8988T (cell line): ENCODE data around the gene TMC8.

Source experiments
- DNase-seq: peaks from one replicate; pipeline ENCODE4 v3.0.0; 2011

Gene TMC8

GRCh38 chr17:78110363-78111015, 20.1 kb upstream of the TMC8 start:
- DNase-seq = no peak

GRCh38 chr17:78111016-78111726, 19.4 kb upstream of the TMC8 start:
- no peak for DNase-seq

DNA sequence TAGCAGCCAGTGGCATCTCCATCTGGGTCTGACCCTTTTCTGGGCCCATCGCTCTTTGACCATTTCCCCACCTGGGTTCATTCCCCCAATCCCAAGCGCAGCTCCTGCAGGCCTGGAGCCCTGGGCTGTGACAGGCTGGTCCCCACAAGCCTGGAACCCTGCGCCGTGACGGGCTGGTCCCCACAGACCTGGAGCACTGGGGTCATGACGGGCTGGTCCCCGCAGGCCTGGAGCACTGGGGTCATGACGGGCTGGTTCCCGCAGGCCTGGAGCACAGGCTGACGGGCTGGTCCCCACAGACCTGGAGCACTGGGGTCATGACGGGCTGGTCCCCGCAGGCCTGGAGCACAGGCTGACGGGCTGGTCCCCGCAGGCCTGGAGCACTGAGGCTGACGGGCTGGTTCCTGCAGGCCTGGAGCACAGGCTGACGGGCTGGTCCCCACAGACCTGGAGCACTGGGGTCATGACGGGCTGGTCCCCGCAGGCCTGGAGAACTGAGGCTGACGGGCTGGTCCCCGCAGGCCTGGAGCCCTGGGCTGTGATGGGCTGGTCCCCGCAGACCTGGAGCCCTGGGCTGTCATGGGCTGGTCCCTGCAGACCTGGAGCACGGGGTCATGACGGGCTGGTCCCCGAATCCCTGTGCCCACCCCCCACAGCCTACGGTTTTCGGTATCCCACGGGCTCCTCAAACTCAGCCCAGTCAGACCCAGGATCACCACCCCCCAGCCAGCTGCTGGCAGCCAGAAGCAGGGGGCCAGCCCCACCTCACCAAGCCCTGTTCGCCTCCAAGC, 18.6 kb upstream of the TMC8 start:
- no peak for DNase-seq

DNA sequence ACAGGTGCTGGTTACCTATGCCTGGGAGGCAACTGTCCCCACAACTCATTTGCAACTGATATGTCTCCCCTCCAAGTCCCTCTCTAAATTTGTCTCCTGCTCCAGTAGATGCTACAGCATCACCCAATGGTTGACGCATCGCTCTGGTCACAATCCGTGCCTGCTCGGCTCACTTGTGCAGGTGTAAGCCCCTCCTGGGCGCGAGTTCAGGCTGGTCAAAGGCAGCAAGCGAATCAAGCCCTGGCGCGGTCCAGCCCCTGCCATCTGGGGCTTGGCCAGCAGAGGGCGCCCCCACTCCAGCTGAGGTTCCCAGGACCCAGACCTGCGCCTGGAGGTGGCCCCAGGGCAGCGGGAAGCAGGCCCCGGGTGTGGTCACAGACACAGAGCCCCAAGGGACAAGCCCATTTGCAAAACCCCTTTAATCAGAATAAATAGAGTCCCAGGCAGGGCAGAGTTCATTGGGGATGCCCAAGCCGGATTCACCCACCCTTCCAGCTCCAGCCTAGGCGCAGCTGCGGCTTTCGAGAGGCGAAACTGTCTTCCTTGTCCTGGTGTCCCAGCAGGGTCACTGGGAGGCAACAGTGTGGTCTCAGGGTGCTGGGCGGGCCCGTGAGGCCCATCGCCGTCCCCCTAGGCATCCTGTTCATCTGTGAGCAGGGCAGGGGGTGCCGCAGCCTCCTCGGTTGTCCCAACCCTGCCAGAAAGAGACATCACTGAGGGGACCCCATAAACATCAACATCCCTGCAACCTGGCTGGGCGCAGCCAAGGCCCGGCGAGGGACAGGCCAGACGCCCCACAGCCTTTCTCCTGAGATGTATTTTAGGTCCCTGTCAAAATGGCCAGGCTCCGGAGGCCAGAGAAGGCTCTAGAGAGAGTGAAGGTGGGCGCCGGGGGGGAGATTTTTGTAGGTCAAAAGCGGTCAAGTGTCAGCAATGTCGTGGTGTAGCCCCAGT, 17.8 kb upstream of the TMC8 start:
- peak; percentile 92 for DNase-seq

DNA sequence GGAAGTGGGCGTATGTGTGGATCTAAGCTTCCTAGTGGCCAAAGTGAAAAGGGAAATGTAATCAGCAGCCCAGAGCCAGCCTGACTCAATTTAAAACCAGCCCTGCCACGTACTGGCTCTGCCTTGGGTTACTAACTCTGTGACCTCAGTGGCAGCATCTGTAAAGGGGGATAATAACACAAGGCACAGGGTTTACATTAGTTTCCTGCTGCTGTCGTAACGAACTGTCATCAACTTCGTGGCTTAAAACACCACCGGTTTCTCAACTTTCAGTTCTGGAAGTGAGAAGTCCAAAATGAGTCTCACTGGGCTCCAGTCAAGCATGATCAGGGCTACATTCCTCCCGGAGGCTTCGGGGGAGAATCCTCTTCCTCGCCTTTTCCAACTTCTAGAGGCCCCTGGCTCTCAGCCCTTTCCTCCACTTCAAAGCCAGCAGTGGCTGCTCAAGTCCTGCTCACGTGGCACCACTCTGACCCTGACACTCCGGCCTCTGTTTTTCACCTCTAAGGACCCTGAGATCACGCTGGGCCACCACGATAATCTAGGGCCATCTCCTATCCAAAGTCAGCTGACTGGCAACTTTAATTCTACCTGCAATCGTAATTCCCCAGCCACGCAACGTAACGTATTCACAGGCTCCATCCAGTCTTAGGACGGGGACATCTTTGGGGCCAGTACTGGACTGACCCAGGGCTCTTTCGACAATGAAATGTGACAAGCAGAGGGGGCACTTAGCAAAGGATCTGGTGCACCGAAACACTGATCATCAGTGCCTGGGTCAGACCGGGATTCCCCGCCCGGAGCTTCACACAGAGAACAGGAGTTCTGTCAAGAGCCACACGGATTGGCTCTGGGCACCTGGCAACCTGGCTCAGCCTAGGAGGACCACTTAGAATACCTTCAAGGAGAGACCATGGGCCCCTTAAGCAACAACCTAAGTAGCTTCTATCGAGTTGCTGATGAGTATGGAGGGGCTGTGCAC, 16.5 kb upstream of the TMC8 start:
- DNase-seq = no peak

- DNase-seq = peak; percentile 4
These were observed 15.5 kb upstream of the TMC8 start for GRCh38 chr17:78114831-78115723.

- DNase-seq = peak; percentile 8
These were observed 14.8 kb upstream of the TMC8 start for GRCh38 chr17:78115803-78116202.

GRCh38 chr17:78116411-78116810, 14.2 kb upstream of the TMC8 start:
- no peak for DNase-seq

DNA sequence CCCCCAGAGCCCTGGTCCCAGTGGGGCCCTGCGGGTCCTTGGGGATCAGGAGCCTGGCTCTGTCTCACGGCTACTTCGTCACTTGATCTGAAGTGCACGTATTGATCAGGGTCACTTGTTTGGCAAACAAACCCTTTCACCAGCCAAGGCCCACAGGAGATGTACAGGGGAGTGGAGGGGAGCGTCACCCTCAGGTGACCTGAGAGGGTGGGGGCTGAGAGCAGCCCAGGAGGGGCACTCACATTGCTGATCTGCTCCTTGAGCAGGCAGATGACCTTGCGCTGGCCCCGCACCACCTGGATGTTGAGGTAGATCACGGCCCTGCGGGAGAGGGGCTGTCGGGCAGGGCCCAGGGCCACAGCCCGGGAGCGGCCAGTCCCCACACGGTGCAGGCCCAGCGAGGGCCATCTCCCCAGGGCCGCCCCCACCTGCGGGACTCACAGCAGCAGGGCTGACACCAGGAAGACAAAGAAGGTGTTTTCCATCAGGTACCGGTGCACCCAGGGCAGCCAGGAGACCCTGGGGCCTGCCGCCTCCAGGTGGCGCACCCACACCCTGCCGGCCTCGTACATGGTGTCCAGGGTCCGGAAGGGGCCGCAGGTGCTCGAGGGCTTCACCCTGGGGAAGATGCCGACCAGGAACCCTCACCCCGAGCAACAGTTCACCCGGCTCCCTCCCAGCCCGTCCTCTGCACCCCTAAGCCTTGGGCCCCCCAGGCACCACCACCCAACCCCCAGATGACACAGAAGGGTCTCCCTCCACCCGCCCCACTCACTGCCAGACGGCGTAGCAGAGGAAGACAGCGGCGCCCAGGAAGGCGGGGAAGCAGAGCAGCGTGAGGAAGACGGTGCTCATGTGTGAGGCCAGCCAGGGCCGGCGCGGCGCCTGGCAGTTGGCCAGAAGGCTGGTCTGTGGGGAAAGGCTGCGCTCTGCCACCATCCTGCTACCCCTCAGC, 13.3 kb upstream of the TMC8 start:
- no peak for DNase-seq

GRCh38 chr17:78118801-78119241, 11.8 kb upstream of the TMC8 start:
- no peak for DNase-seq

DNA sequence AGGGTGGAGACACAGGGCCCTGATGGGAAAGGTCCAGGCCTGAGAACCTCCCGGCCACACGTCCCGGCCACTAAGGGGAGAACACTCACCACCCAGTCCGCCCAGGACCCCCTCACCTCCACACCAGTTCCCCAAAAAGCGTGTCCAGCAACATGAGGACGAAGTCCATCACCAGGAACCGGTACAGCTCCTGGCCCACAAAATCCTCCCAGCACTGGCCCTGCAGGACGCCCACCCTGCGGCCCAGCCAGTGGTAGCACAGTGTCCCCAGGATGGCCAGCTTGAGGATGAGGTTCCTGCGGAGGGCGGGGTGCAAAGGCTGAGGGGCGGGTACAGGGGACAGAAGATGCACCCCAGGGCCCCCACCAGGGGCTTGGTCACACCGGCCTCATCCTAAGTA, 10.0 kb upstream of the TMC8 start:
- no peak for DNase-seq

- DNase-seq = no peak
These were observed 9.4 kb upstream of the TMC8 start for GRCh38 chr17:78120971-78121800.

- no peak for DNase-seq
These were observed 8.8 kb upstream of the TMC8 start for GRCh38 chr17:78121801-78122215.

DNA sequence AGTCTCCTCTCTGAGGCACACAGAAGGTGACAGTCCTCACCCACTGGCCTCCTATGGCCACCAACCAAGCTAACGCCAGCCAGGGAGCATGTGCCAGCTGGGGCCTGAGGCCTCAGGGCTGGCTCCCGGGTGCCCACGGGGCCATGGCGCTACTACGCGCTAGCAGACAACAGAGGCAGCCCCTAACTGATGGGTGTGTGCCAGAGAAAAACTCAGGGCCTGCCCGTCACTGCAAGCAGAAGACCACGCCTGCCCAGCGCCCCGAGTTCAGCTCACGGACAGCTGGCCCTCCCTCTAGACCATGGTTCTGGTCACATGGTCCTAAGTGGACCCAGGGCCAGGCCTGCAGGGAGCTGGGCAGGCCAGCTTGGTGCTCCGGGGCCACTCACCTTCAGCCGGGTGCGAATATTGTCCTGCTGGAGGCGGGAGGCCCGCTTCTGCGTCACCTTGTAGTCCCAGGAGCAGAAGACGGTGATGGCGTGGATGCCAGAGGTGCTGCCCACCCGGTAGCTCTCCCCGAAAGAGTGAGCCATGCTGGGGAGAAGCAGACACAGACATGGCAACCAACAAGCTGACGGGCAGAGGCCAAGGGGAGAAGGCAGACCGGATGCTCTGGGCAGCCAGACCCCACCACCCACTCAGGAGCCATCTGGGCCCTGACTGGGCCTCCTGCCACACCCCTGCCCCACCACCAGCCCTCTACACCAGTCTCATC, 8.2 kb upstream of the TMC8 start:
- no peak for DNase-seq

DNA sequence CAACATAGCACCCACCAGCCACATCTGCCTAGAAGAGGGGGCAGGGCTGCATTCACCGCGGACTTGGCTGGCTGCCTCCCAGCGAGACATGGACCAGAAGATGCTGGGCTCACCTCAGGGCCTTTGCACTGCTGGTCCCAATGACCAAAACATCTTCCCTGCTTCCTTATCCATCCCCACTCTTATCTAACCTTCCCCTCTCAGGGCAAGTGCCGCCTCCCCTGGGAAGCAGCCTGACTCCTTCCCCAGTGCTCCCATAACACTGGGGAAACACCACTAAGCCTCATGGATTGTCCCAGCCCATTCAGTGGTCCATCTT, 7.7 kb upstream of the TMC8 start:
- DNase-seq = no peak

- no peak for DNase-seq
These were observed 7.2 kb upstream of the TMC8 start for GRCh38 chr17:78123258-78123929.
